H9 (cell line): Measurements from ENCODE around the gene MAN1B1. TPM values are rescaled to one million over a fixed set of nuclear protein-coding genes. Genes with fewer than 3 reads are reported as not detected.

Experiments used
- DNase-seq: peaks from one replicate; pipeline ENCODE4 v3.0.0-alpha.2; 2017
- H2AFZ ChIP-seq: one replicate; pipeline ENCODE4 v1.6.1; 2013; ENCODE audit warnings: mild to moderate bottlenecking, low read length, control low read depth, moderate library complexity
- H2AK5ac ChIP-seq: 2 replicates; pipeline ENCODE4 v1.6.1; 2013; ENCODE audit warnings: low read length, control low read depth, mixed read lengths; ENCODE audit not compliant: insufficient read length
- H2BK120ac ChIP-seq: one replicate; pipeline ENCODE4 v1.6.1; 2013; ENCODE audit warnings: low read depth, mild to moderate bottlenecking, low read length, control low read depth, inconsistent platforms; ENCODE audit not compliant: poor library complexity, severe bottlenecking
- H2BK12ac ChIP-seq: 2 replicates; pipeline ENCODE4 v1.6.1; 2013; ENCODE audit warnings: low read length, control low read depth, mixed read lengths, low read depth; ENCODE audit not compliant: insufficient read length
- H2BK15ac ChIP-seq: 2 replicates; pipeline ENCODE4 v1.6.1; 2013; ENCODE audit warnings: low read depth, low read length, control low read depth
- H2BK20ac ChIP-seq: one replicate; pipeline ENCODE4 v1.6.1; 2013; ENCODE audit warnings: low read depth, mild to moderate bottlenecking, low read length, control low read depth, inconsistent platforms; ENCODE audit not compliant: poor library complexity, severe bottlenecking
- H2BK5ac ChIP-seq: 2 replicates; pipeline ENCODE4 v1.6.1; 2013; ENCODE audit warnings: low read length, control low read depth, mixed read lengths; ENCODE audit not compliant: insufficient read length
- H3K14ac ChIP-seq: 2 replicates; pipeline ENCODE4 v1.6.1; 2013; ENCODE audit warnings: low read length, control low read depth; ENCODE audit not compliant: insufficient read depth
- H3K18ac ChIP-seq: 2 replicates; pipeline ENCODE4 v1.6.1; 2013; ENCODE audit warnings: low read depth, mild to moderate bottlenecking, mixed read lengths, low read length, control low read depth; ENCODE audit not compliant: insufficient read length
- H3K23ac ChIP-seq: 2 replicates; pipeline ENCODE4 v1.6.1; 2013; ENCODE audit warnings: low read length, control low read depth, mixed read lengths, low read depth; ENCODE audit not compliant: insufficient read length
- H3K23me2 ChIP-seq: 2 replicates; pipeline ENCODE4 v1.6.1; 2013; ENCODE audit warnings: low read depth, mild to moderate bottlenecking, mixed read lengths, low read length, control low read depth; ENCODE audit not compliant: insufficient read length, poor library complexity, severe bottlenecking
- H3K27ac ChIP-seq: 2 replicates; pipeline ENCODE4 v1.5.1; 2013; ENCODE audit warnings: low read length, control low read depth, mixed read lengths, low read depth; ENCODE audit not compliant: insufficient read length
- H3K27me3 ChIP-seq: 2 replicates; pipeline ENCODE4 v1.6.1; 2013; ENCODE audit warnings: low read length, control low read depth, inconsistent platforms; ENCODE audit not compliant: insufficient read depth
- H3K4ac ChIP-seq: 2 replicates; pipeline ENCODE4 v1.6.1; 2013; ENCODE audit warnings: low read depth, mild to moderate bottlenecking, control low read depth, inconsistent platforms, low read length, moderate library complexity
- H3K4me1 ChIP-seq: 2 replicates; pipeline ENCODE4 v1.6.1; 2013; ENCODE audit warnings: low read length, control low read depth, inconsistent platforms; ENCODE audit not compliant: insufficient read depth
- H3K4me2 ChIP-seq: 2 replicates; pipeline ENCODE4 v1.6.1; 2013; ENCODE audit warnings: low read length, control low read depth, mixed read lengths; ENCODE audit not compliant: insufficient read length, insufficient read depth
- H3K56ac ChIP-seq: 2 replicates; pipeline ENCODE4 v1.6.1; 2013; ENCODE audit warnings: low read depth, mild to moderate bottlenecking, mixed read lengths, low read length, control low read depth; ENCODE audit not compliant: insufficient read length
- H3K79me1 ChIP-seq: 2 replicates; pipeline ENCODE4 v1.6.1; 2013; ENCODE audit warnings: low read depth, mild to moderate bottlenecking, moderate library complexity, low read length, control low read depth, inconsistent platforms; ENCODE audit not compliant: insufficient read depth, poor library complexity, severe bottlenecking
- H3K79me2 ChIP-seq: 2 replicates; pipeline ENCODE4 v1.6.1; 2013; ENCODE audit warnings: low read length, control low read depth, inconsistent platforms; ENCODE audit not compliant: insufficient read depth
- H3K9ac ChIP-seq: 2 replicates; pipeline ENCODE4 v1.6.1; 2013; ENCODE audit warnings: low read length, control low read depth, mixed read lengths; ENCODE audit not compliant: insufficient read length; ENCODE audit errors: extremely low read depth
- H3K9me3 ChIP-seq: one replicate; pipeline ENCODE4 v1.6.1; 2013; ENCODE audit warnings: low read depth, low read length, inconsistent platforms; ENCODE audit not compliant: control insufficient read depth
- H3T11ph ChIP-seq: one replicate; pipeline ENCODE4 v1.6.1; 2013; ENCODE audit warnings: mild to moderate bottlenecking, low read length, control low read depth, inconsistent platforms
- H4K20me1 ChIP-seq: one replicate; pipeline ENCODE4 v1.6.1; 2013; ENCODE audit not compliant: control insufficient read depth, insufficient read length, insufficient read depth
- H4K5ac ChIP-seq: 2 replicates; pipeline ENCODE4 v1.6.1; 2013; ENCODE audit warnings: low read depth, mild to moderate bottlenecking, mixed read lengths, low read length, control low read depth; ENCODE audit not compliant: insufficient read length
- H4K8ac ChIP-seq: replicated peaks from 2 replicates; pipeline ENCODE4 v1.6.1; 2013; ENCODE audit warnings: low read length, control low read depth, mixed read lengths, low read depth; ENCODE audit not compliant: insufficient read length
- H4K91ac ChIP-seq: 2 replicates; pipeline ENCODE4 v1.6.1; 2013; ENCODE audit warnings: low read depth, mild to moderate bottlenecking, moderate library complexity, mixed read lengths, low read length, control low read depth; ENCODE audit not compliant: insufficient read length
- H3K27ac Mint-ChIP-seq, 3 experiments: 2 replicates in 2 of 3; 3 replicates in 1 of 3; pipeline ENCODE4 v1.8.0; 2020 to 2021; ENCODE audit warnings: mixed read lengths in 3 of 3, mild to moderate bottlenecking in 1 of 3, moderate library complexity in 1 of 3
- H3K27me3 Mint-ChIP-seq: 2 replicates; pipeline ENCODE4 v1.8.0; 2021; ENCODE audit warnings: low read depth, mild to moderate bottlenecking, moderate library complexity, mixed read lengths
- H3K36me3 Mint-ChIP-seq, 3 experiments: 2 replicates in 2 of 3; 3 replicates in 1 of 3; pipeline ENCODE4 v1.8.0; 2020 to 2021; ENCODE audit warnings: low read depth in 3 of 3, mixed read lengths in 3 of 3; ENCODE audit not compliant: insufficient read depth in 1 of 3
- H3K4me1 Mint-ChIP-seq, 2 experiments: 2 replicates each; pipeline ENCODE4 v1.8.0; 2020; ENCODE audit warnings: mixed read lengths in 2 of 2
- H3K4me3 Mint-ChIP-seq, 2 experiments: 2 replicates in 1 of 2; 3 replicates in 1 of 2; pipeline ENCODE4 v1.8.0; 2020 to 2021; ENCODE audit warnings: mild to moderate bottlenecking in 2 of 2, mixed read lengths in 2 of 2, moderate library complexity in 1 of 2
- H3K9me3 Mint-ChIP-seq, 2 experiments: 2 replicates in 1 of 2; 3 replicates in 1 of 2; pipeline ENCODE4 v1.8.0; 2020; ENCODE audit warnings: mild to moderate bottlenecking in 2 of 2, mixed read lengths in 2 of 2, moderate library complexity in 1 of 2
- WGBS: extraction: QIAGEN DNeasy Blood & Tissue Kit; methylation state at CpG from one replicate; pipeline ENCODE4 v1.1.7; 2013; ENCODE audit warnings: missing lambda C conversion rate, low lambda C conversion rate, mixed read lengths; ENCODE audit not compliant: insufficient read length; ENCODE audit errors: extremely low coverage; 5-methylcytosine and 5-hydroxymethylcytosine counted together
- total RNA-seq: library from RNA; stranded (reverse); gene quantifications from 2 replicates; pipeline ENCODE4 v1.2.1, GENCODE V29; 2021
- TF ChIP-seq, protein P1 (sequence below): fragments of 200-600 bp; sonication (generic); conservative IDR thresholded peaks from 3 replicates; pipeline ENCODE4 v1.8.0; 2021; ENCODE audit warnings: antibody characterized with exemption, mild to moderate bottlenecking

MAN1B1 gene
- total RNA-seq, 1 experiment from 2014 or later = 34.9 TPM

GRCh38 chr9:137067860-137068538 is 18.8 kb upstream of the MAN1B1 start:
- H3T11ph ChIP-seq = no peak overlapping the region
- DNase-seq = peak; percentile 92
- no peak overlapping the region for H3K4me2 ChIP-seq
- peaks cover 4% of the 10 kb centered on the region for H4K20me1 ChIP-seq
- Mint-ChIP-seq H3K36me3 (peaks cover 0 to 5% (median 4%) of the 10 kb centered on the region in 3 experiments; a peak in 4 of 7 replicates), H3K4me3 (peak overlapping the region; percentile 46 to 73; a peak in 4 of 5 replicates), H3K27me3 (peaks cover 1% of the 10 kb centered on the region; the same call in 1 of the 2 replicates), H3K27ac (0 out of 7 replicates have a peak overlapping the region, but pooled peaks of 1 of the 3 experiments have one; percentile 25), H3K9me3 (no peaks in the 10 kb centered on the region), H3K4me1 (peaks cover 13 to 25% of the 10 kb centered on the region in 2 experiments)
- no CpG with 5 or more reads among the region's 12 CpGs for WGBS
- H3K9me3 ChIP-seq = no peaks in the 10 kb centered on the region
- H3K79me1 ChIP-seq = no peaks in the 10 kb centered on the region
- H2BK120ac ChIP-seq = no peak overlapping the region
- no peaks in the 10 kb centered on the region for H3K27me3 ChIP-seq
- H2AK5ac ChIP-seq = no peak overlapping the region
- H2BK12ac ChIP-seq = no peak overlapping the region
- H3K4ac ChIP-seq = no peak overlapping the region
- H2AFZ ChIP-seq = no peak overlapping the region
- no peak overlapping the region for H4K8ac ChIP-seq
- H3K23me2 ChIP-seq = no peaks in the 10 kb centered on the region
- no peak overlapping the region for H3K23ac ChIP-seq
- no peak overlapping the region for H4K91ac ChIP-seq
- no peak overlapping the region for H3K14ac ChIP-seq
- TF ChIP-seq, protein P1, sequence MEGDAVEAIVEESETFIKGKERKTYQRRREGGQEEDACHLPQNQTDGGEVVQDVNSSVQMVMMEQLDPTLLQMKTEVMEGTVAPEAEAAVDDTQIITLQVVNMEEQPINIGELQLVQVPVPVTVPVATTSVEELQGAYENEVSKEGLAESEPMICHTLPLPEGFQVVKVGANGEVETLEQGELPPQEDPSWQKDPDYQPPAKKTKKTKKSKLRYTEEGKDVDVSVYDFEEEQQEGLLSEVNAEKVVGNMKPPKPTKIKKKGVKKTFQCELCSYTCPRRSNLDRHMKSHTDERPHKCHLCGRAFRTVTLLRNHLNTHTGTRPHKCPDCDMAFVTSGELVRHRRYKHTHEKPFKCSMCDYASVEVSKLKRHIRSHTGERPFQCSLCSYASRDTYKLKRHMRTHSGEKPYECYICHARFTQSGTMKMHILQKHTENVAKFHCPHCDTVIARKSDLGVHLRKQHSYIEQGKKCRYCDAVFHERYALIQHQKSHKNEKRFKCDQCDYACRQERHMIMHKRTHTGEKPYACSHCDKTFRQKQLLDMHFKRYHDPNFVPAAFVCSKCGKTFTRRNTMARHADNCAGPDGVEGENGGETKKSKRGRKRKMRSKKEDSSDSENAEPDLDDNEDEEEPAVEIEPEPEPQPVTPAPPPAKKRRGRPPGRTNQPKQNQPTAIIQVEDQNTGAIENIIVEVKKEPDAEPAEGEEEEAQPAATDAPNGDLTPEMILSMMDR = peak; percentile 73
- H3K4me1 ChIP-seq = peaks cover 5% of the 10 kb centered on the region; the same call in 1 of the 2 replicates
- H2BK5ac ChIP-seq = no peak overlapping the region
- H2BK20ac ChIP-seq = no peak overlapping the region
- no peak overlapping the region for H3K27ac ChIP-seq
- no peaks in the 10 kb centered on the region for H3K79me2 ChIP-seq
- no peak overlapping the region for H3K18ac ChIP-seq
- no peak overlapping the region for H3K56ac ChIP-seq
- H3K9ac ChIP-seq = no peak overlapping the region
- H4K5ac ChIP-seq = no peak overlapping the region
- no peak overlapping the region for H2BK15ac ChIP-seq
